Progenitor cell of endocrine pancreas (in vitro differentiated cells): ENCODE measurements around the gene ORAI3. TPM values are rescaled to one million over a fixed set of nuclear protein-coding genes. Genes with fewer than 3 reads are reported as not detected.

Experiments used
- DNase-seq: peaks from one replicate; pipeline ENCODE4 v3.0.0; 2021; ENCODE audit warnings: low spot score; ENCODE audit not compliant: unreplicated experiment
- H3K27ac Mint-ChIP-seq: 2 replicates; pipeline ENCODE4 v1.8.0; 2021; ENCODE audit warnings: mild to moderate bottlenecking, moderate library complexity, mixed read lengths
- H3K27me3 Mint-ChIP-seq: 2 replicates; pipeline ENCODE4 v1.8.0; 2021; ENCODE audit warnings: mixed read lengths
- H3K36me3 Mint-ChIP-seq: 2 replicates; pipeline ENCODE4 v1.8.0; 2022; ENCODE audit warnings: mixed read lengths; ENCODE audit not compliant: insufficient read depth
- H3K4me1 Mint-ChIP-seq: 2 replicates; pipeline ENCODE4 v1.8.0; 2021; ENCODE audit warnings: low read depth, mixed read lengths
- H3K4me3 Mint-ChIP-seq: 2 replicates; pipeline ENCODE4 v1.8.0; 2021; ENCODE audit warnings: low read depth, mild to moderate bottlenecking, moderate library complexity, mixed read lengths
- H3K9me3 Mint-ChIP-seq: 2 replicates; pipeline ENCODE4 v1.8.0; 2021; ENCODE audit warnings: low read depth, mixed read lengths
- CTCF ChIP-seq: fragments of 200-600 bp; sonication (generic); IDR thresholded peaks from one replicate; pipeline ENCODE4 v1.5.0; 2021; ENCODE audit warnings: antibody characterized with exemption, mild to moderate bottlenecking; ENCODE audit not compliant: unreplicated experiment
- total RNA-seq: library from RNA; stranded (reverse); gene quantifications from 2 replicates; pipeline ENCODE4 v1.2.1, GENCODE V29; 2021

The ORAI3 gene
- total RNA-seq, 1 donor from 2014 or later, result 19.1 TPM

- Mint-ChIP-seq H3K9me3 (no peaks in the 10 kb centered on the region), H3K36me3 (peaks cover 5% of the 10 kb centered on the region), H3K4me3 (peak overlapping the region; percentile 78), H3K27me3 (no peaks in the 10 kb centered on the region), H3K27ac (peak overlapping the region; percentile 83), H3K4me1 (peaks cover 16% of the 10 kb centered on the region)
- no peak for DNase-seq
- TF ChIP-seq CTCF, result no peak
Measured at GRCh38 chr16:30949650-30950515, 1.0 kb downstream of the ORAI3 start.

DNA sequence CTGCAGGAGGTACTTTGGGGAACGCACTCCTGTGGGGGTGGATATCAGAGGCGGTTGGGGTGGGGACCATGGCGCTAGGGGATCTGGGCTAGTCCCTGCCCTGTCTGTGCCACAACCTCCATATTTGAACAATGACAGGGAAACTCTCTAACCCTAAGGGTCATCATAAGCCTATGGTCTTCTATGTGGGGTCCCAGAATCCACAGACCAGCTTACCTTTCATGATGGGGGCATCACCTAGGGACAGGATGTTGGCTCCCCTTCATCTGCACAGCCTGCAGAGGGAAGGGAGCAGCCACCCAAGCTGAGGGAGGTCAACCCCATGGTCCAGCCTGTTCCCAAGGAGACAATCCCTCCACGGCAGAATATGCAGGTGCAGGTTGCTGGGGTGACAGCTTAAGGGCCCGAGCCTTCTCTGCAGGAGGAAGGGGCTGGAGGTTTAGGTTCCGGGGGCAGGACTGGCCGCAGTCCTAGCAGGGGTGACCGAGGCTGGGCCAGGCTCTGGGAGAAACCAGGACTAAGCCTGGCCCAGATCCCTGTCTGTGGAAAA is 1.7 kb downstream of the ORAI3 start:
- H3K36me3 Mint-ChIP-seq, result peaks cover 3% of the 10 kb centered on the region
- H3K4me3 Mint-ChIP-seq, result peak overlapping the region; percentile 78
- DNase-seq, result no peak
- no peaks in the 10 kb centered on the region for H3K27me3 Mint-ChIP-seq
- H3K9me3 Mint-ChIP-seq, result no peaks in the 10 kb centered on the region
- peak overlapping the region; percentile 78 for H3K27ac Mint-ChIP-seq
- peaks cover 16% of the 10 kb centered on the region for H3K4me1 Mint-ChIP-seq
- TF ChIP-seq CTCF, result no peak

GRCh38 chr16:30951193-30951592 is 2.3 kb downstream of the ORAI3 start:
- no peak for TF ChIP-seq CTCF
- H3K4me1 Mint-ChIP-seq, result peaks cover 16% of the 10 kb centered on the region
- no peak overlapping the region for H3K27ac Mint-ChIP-seq
- no peaks in the 10 kb centered on the region for H3K27me3 Mint-ChIP-seq
- peaks cover 2% of the 10 kb centered on the region for H3K36me3 Mint-ChIP-seq
- no peak overlapping the region for H3K4me3 Mint-ChIP-seq
- no peak for DNase-seq
- no peaks in the 10 kb centered on the region for H3K9me3 Mint-ChIP-seq

- H3K36me3 Mint-ChIP-seq, result no peaks in the 10 kb centered on the region
- no peak overlapping the region for H3K4me3 Mint-ChIP-seq
- DNase-seq, result no peak
- no peak overlapping the region for H3K27ac Mint-ChIP-seq
- H3K27me3 Mint-ChIP-seq, result no peaks in the 10 kb centered on the region
- H3K4me1 Mint-ChIP-seq, result peaks cover 15% of the 10 kb centered on the region
- H3K9me3 Mint-ChIP-seq, result no peaks in the 10 kb centered on the region
- no peak for TF ChIP-seq CTCF
Measured at GRCh38 chr16:30951750-30952149, 2.9 kb downstream of the ORAI3 start.

GRCh38 chr16:30953111-30953510 is 4.2 kb downstream of the ORAI3 start:
- no peak for DNase-seq
- H3K4me1 Mint-ChIP-seq, result peaks cover 12% of the 10 kb centered on the region

More at GRCh38 chr16:30953111-30953510, 4.2 kb downstream of the ORAI3 start:
- H3K27me3 Mint-ChIP-seq, result no peaks in the 10 kb centered on the region
- no peak for TF ChIP-seq CTCF
- H3K4me3 Mint-ChIP-seq, result no peak overlapping the region
- H3K27ac Mint-ChIP-seq, result no peak overlapping the region
- no peaks in the 10 kb centered on the region for H3K9me3 Mint-ChIP-seq
- H3K36me3 Mint-ChIP-seq, result no peaks in the 10 kb centered on the region
